Liver (tissue), 3 donors: ENCODE results near the gene TSHZ2.

Source experiments
- SP1 ChIP-seq: IDR thresholded peaks from 2 replicates; pipeline ENCODE4 v1.6.1; 2018; ENCODE audit warnings: antibody characterized with exemption, mild to moderate bottlenecking
- YY1 ChIP-seq: IDR thresholded peaks from 2 replicates; pipeline ENCODE4 v1.6.1; 2016; ENCODE audit warnings: antibody characterized with exemption, mild to moderate bottlenecking
- TF ChIP-seq, protein P1 (sequence below): fragments of 150-350 bp; IDR thresholded peaks from 2 replicates; pipeline ENCODE4 v1.5.1; 2017; ENCODE audit warnings: improper control_type of control experiment, low read depth, low read length; ENCODE audit not compliant: missing input control
- donor health status: healthy.
- donor health status: healthy.

DNA sequence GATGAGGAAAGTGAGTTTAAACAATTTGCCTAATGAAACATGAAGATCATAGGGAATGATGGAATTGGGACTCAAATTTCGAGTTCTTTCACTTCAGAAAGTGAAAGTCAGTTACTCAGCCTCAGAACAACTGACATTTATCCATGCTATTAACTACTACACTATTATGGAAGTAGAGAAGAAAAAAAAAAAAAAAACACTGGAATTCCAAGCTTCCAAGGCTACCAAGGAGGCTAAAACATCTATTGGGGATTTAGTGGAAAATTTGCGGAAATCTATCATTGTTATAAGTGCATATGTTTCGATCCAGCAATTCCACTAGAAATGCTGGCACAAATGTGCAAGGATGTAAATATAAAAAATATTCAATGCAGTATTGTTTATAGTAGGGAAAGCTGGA lies 70.4 kb downstream of the TSHZ2 start:
- no peak for TF ChIP-seq SP1
- TF ChIP-seq, protein P1, sequence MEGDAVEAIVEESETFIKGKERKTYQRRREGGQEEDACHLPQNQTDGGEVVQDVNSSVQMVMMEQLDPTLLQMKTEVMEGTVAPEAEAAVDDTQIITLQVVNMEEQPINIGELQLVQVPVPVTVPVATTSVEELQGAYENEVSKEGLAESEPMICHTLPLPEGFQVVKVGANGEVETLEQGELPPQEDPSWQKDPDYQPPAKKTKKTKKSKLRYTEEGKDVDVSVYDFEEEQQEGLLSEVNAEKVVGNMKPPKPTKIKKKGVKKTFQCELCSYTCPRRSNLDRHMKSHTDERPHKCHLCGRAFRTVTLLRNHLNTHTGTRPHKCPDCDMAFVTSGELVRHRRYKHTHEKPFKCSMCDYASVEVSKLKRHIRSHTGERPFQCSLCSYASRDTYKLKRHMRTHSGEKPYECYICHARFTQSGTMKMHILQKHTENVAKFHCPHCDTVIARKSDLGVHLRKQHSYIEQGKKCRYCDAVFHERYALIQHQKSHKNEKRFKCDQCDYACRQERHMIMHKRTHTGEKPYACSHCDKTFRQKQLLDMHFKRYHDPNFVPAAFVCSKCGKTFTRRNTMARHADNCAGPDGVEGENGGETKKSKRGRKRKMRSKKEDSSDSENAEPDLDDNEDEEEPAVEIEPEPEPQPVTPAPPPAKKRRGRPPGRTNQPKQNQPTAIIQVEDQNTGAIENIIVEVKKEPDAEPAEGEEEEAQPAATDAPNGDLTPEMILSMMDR: no peak
- no peak for TF ChIP-seq YY1
